GM21528 (cell line): ENCODE data around the gene ADCY2.

ENCODE experiments used
- ATAC-seq: cut with Tn5 transposase; IDR thresholded peaks from one replicate; pipeline ENCODE4 v1.9.1; 2021; ENCODE audit warnings: mild to moderate bottlenecking, moderate library complexity; ENCODE audit not compliant: unreplicated experiment, low FRiP score

The ADCY2 gene

GRCh38 chr5:7494481-7495130 lies 98.7 kb downstream of the ADCY2 start:
- ATAC-seq, result no peak

DNA sequence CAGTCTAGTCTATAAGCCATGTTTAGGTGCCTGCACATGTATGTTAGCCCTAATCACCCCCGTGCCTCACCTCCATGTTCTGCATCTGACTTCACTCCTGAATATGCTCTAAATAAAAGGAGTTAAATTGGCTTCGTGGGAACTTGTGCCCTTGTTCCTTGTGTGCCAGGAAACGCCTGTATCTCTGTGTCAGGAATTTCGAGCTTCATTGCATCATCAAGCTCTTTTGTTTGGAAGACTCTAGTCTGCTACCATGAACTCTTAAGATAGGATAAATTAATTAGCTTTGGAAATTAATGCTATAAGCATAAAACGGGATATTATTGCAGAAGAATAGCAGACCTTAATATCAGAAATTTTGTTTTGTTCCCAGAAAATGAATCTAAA lies 99.2 kb downstream of the ADCY2 start:
- no peak for ATAC-seq

- ATAC-seq, result no peak
Measured at GRCh38 chr5:7500256-7500655, 104.3 kb downstream of the ADCY2 start.

DNA sequence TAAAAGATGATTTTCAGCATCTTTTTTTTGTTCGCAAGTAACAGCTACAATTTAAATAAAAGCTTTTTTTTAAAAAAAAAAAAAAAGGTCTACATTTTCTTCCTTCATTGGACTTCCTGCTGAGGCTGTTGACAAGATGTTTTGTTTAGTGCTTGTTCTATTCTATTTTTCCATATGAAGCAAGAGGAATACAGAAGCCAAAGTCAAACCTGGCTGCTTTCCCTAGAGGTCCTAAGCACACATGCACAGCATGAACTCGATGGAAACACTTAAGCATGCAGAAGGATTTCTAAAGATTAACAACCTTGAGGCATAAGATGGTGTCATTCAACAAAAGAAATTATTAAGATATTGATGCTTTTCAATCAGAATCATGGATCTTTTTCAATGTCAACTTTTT lies 105.1 kb downstream of the ADCY2 start:
- no peak for ATAC-seq

DNA sequence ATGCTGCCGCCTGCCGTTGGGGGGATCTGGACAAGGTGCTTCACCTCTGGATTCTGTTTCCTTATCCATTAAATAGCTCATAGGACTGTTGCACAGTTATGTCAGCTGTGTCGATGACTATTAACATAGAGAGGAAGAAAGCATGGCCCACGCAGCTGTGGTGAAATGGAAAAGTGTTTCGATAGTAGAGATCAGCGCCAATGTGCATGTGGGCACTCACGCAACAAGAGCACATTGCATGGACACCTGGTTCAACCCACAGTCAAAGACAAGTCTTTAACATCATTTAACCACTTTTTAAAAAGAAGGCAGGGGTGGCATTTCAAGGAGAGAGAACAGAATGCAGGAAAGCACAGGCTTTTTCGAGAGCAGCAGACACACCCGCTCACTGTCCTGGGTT lies 107.6 kb downstream of the ADCY2 start:
- ATAC-seq, result no peak

GRCh38 chr5:7515284-7515914 lies 119.5 kb downstream of the ADCY2 start:
- ATAC-seq, result no peak

GRCh38 chr5:7516253-7516652 lies 120.3 kb downstream of the ADCY2 start:
- ATAC-seq, result no peak

GRCh38 chr5:7517006-7517405 lies 121.1 kb downstream of the ADCY2 start:
- no peak for ATAC-seq

DNA sequence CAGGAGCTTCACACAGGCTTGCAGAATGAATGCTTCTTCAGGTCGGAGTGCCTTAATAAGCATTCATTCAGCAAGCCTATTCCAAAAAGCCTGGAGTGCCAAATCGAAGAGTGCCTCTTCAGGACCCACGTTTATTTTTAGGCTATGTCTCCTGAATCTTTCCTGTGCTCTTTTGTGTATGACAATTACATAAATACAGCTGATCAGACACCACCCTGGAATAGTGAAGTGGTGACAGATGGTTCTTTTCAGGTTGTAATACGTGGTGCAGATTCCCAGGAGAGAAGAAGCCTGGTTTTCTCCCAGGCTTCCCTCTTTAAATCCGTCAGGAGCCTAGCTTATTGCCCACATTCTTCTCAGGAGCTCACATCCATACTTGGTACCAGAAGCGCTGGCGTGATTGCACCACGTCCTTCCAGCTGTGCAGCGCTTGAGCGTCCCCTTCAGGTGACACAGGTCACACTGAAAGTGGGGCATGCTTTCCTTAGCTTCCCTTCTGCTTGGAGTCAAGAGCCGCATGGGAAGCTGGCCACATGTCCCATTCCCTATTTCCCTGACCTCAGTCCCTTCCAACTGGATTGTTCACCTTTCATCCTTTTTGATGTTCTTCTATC lies 123.1 kb downstream of the ADCY2 start:
- ATAC-seq, result no peak

DNA sequence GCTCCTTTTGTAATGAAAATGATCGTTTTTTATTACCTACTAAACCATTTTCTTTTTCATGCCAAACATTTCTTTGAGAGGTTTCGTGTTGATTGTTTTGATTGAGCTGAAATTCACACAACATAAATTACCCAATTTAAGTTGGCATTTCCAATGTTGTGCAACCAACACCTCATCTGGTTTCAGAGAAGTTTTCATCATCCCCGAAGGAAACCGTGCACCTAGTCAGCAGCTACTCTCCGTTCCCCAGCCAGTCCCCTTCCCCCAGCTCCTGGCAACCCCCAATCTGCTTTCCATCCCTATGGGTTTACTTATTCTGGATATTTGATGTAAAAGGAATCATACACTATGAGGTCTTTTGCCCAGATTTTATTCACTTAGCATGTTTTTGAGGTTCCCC lies 123.6 kb downstream of the ADCY2 start:
- no peak for ATAC-seq

DNA sequence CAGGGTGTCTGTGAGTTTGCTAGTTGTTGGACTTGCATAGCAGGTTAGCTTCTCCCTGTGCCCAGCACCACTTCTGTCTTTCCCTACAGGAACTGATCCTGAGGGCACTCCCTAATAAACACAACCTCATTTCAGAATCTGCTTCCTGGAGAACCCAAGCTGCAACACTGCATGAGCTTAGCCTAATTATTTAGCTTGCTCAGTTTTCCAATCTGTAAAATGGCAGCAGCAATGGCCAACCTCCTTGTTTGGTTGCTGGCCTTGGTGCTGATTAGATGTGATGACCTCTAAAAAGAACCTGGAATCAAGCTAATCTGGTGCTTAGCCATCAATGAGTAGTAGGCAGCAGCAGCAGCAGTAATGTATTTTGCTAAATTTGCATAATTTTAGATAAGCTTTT lies 133.9 kb downstream of the ADCY2 start:
- ATAC-seq, result no peak

DNA sequence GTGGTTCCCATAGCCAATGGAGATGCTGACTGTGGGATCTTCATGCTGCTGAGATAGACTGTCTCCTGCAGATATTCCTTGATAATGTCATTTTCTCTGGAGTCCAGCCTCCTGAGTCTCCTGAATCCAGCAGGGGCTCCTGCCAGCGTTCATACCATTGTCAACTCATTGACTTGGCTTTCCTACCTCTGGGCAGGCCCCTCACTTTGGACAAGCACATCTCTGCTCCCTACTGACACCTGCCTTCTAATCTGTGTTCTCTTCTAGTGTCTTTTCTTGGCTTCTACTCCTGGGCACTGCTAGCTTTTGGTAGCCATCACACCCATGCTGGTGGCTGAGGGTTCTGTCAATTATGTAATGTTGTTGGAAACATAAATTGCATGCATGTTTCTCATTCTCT lies 138.0 kb downstream of the ADCY2 start:
- no peak for ATAC-seq

GRCh38 chr5:7534505-7534904 lies 138.6 kb downstream of the ADCY2 start:
- ATAC-seq, result no peak

DNA sequence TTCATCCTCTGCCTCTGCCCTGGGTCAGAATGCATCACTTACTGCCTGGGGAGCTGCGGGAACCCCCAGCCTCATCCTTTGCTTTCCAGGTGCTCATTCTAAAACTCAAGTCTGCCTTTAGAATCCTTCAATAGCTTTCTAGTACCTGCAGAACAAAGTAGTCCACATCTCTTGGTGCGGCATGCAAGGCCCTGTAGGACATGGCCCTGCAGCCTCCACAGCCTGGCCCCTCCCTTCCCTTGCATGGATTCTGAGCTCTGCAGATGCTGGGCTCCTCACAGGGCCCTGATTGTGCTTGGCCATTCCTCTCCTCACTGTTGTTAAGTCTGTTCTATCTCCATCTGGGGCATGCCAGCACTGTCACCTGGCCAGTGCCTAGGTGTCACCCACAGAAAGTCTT lies 141.6 kb downstream of the ADCY2 start:
- ATAC-seq, result no peak

DNA sequence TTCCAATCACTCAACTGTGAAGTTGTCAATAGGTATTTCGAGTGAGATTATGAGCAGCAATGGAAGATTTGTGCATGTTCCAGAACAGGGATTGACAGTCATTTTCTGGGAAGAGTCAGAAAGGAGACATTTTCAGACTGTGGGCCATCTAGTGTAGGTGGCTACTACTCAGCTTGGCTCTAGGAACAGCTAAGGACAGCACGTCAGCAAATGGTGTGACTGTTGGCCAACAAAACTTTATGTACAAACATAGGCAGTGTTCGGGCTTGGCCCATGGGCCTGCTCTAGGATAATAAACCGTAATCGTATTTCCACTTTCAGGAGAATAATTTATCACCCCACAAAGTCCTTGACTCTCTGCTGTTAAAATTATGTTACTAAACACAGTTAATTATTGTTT lies 143.6 kb downstream of the ADCY2 start:
- no peak for ATAC-seq

- no peak for ATAC-seq
Measured at GRCh38 chr5:7540736-7541485, 145.0 kb downstream of the ADCY2 start.

DNA sequence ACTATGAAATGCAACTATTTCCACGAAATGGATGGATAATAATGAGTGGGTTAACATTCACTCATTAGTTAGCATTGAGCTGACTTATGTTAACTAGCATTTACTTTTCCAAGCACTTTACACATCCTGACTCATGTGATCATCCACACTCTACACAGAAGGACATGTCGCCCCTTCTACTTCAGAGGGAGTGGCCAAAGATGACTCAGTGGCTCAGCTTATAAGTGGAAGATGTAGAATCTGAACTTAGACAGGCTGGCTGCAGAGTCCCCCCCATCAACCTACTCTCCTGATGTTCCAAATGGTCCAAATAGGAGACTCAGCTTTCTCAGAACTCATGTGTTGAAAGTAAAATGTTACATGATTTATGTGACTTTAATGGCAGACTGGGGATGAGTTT lies 146.0 kb downstream of the ADCY2 start:
- no peak for ATAC-seq

- ATAC-seq, result no peak
Measured at GRCh38 chr5:7546555-7546954, 150.6 kb downstream of the ADCY2 start.

- ATAC-seq, result no peak
Measured at GRCh38 chr5:7548596-7548995, 152.7 kb downstream of the ADCY2 start.

- ATAC-seq, result no peak
Measured at GRCh38 chr5:7565559-7565958, 169.6 kb downstream of the ADCY2 start.

DNA sequence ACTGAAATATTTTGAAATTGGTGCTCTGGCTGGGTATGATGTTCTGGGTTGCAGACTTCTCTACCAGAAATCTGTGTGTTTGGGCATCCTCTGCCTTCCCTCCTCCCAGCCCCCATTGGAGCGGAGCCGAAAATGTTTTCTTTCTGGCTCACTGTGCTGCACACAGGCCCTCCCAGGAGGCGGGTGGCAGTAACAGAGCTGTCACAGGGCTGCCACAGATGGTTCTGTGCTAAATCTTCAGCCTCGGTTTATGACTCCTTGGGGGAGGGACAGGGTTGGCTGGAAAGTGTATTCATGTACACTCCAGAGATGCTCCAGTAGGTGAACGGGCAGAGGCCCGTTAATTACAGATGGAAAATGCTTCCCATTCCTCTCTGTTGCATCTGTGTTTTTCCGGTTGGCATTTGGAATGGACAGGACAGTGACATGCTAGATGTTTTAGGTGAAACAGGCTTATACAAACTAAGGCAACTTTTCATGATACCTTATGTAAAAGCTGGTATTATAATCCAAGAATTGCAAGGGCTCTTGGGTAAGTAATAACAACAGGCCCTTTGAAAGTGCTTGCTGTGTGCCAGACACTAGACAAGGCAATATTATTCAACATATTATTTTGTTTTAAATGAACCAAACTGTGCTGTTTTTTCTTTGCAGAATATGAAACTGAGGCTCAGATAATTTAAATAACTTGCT lies 180.2 kb downstream of the ADCY2 start:
- no peak for ATAC-seq
